A549 (cell line): ENCODE measurements around the gene SPG21.

Experiments used
- CHD2 ChIP-seq: fragments of 150-350 bp; IDR thresholded peaks from 2 replicates; pipeline ENCODE4 v1.6.1; 2014; ENCODE audit warnings: low read length; ENCODE audit not compliant: partially characterized antibody
- CTCF ChIP-seq: fragments of >200 bp; sonication (Bioruptor Twin); formaldehyde crosslinking; IDR thresholded peaks from 3 replicates; pipeline ENCODE4 v1.5.1; 2016
- JUN ChIP-seq, 2 experiments: fragments of >200 bp; sonication (Bioruptor Twin); formaldehyde crosslinking; IDR thresholded peaks; 2 replicates in 1 of 2; 3 replicates in 1 of 2; pipeline ENCODE4 v1.6.1; 2016 to 2017
- KDM1A ChIP-seq: fragments of 200-600 bp; sonication (generic); IDR thresholded peaks from 2 replicates; pipeline ENCODE4 v1.6.1; 2016; ENCODE audit warnings: low read depth, mild to moderate bottlenecking
- POLR2A ChIP-seq: IDR thresholded peaks from 2 replicates; pipeline ENCODE4 v1.6.1; 2012; ENCODE audit warnings: mild to moderate bottlenecking, low read length
- TP53 ChIP-seq: fragments of 250-450 bp; sonication (Bioruptor Pico); IDR thresholded peaks from 2 replicates; pipeline ENCODE4 v1.5.0; 2021; ENCODE audit warnings: mild to moderate bottlenecking, moderate library complexity

- TF ChIP-seq TP53 (CRISPR knock-in tag), result no peak
- no peak for TF ChIP-seq POLR2A
- TF ChIP-seq CHD2, result no peak
- no peak for TF ChIP-seq KDM1A
- TF ChIP-seq CTCF, result no peak
- TF ChIP-seq JUN (IDR thresholded peaks at IDR 0.05), result no peak
Measured at GRCh38 chr15:64991536-64992135, 1.9 kb upstream of the SPG21 start.
